BLaER1 (cell line): ENCODE measurements around the gene ARL8A.

Experiments
- H3K27ac ChIP-seq: shearing (Covaris generic); formaldehyde crosslinking; 2 replicates; pipeline ENCODE4 v1.8.1; 2022
- H3K27me3 ChIP-seq: shearing (Covaris generic); formaldehyde crosslinking; 2 replicates; pipeline ENCODE4 v1.8.1; 2022
- H3K36me3 ChIP-seq: shearing (Covaris generic); formaldehyde crosslinking; 2 replicates; pipeline ENCODE4 v1.8.1; 2022
- H3K4me1 ChIP-seq: shearing (Covaris generic); formaldehyde crosslinking; 2 replicates; pipeline ENCODE4 v1.8.1; 2022
- H3K4me2 ChIP-seq: shearing (Covaris generic); formaldehyde crosslinking; 2 replicates; pipeline ENCODE4 v1.8.1; 2022
- H3K4me3 ChIP-seq: shearing (Covaris generic); formaldehyde crosslinking; 2 replicates; pipeline ENCODE4 v1.8.1; 2022
- H3K9ac ChIP-seq: shearing (Covaris generic); formaldehyde crosslinking; 2 replicates; pipeline ENCODE4 v1.8.1; 2022
- H3K9me3 ChIP-seq: shearing (Covaris generic); formaldehyde crosslinking; 2 replicates; pipeline ENCODE4 v1.8.1; 2022
- H4K20me1 ChIP-seq: shearing (Covaris generic); formaldehyde crosslinking; 2 replicates; pipeline ENCODE4 v1.8.1; 2022
- Cebpa-rat ChIP-seq: shearing (Covaris generic); IDR thresholded peaks from 2 replicates; pipeline ENCODE4 v1.8.1; 2022

ARL8A gene

GRCh38 chr1:202105571-202106339 is 38.8 kb downstream of the ARL8A start:
- H3K4me3 ChIP-seq, result no peak overlapping the region
- no peaks in the 10 kb centered on the region for H3K36me3 ChIP-seq
- no peak overlapping the region for H3K9ac ChIP-seq
- no peak for TF ChIP-seq Cebpa-rat
- no peaks in the 10 kb centered on the region for H3K9me3 ChIP-seq
- no peaks in the 10 kb centered on the region for H3K27me3 ChIP-seq
- no peaks in the 10 kb centered on the region for H4K20me1 ChIP-seq
- H3K4me1 ChIP-seq, result no peaks in the 10 kb centered on the region
- no peak overlapping the region for H3K4me2 ChIP-seq
- H3K27ac ChIP-seq, result no peak overlapping the region

- H3K4me2 ChIP-seq, result no peak overlapping the region
- TF ChIP-seq Cebpa-rat, result no peak
- H3K4me3 ChIP-seq, result no peak overlapping the region
- H3K4me1 ChIP-seq, result no peaks in the 10 kb centered on the region
- H3K27ac ChIP-seq, result no peak overlapping the region
- H3K36me3 ChIP-seq, result no peaks in the 10 kb centered on the region
- H4K20me1 ChIP-seq, result no peaks in the 10 kb centered on the region
- H3K27me3 ChIP-seq, result no peaks in the 10 kb centered on the region
- H3K9ac ChIP-seq, result no peak overlapping the region
- H3K9me3 ChIP-seq, result no peaks in the 10 kb centered on the region
These were observed 40.5 kb downstream of the ARL8A start for GRCh38 chr1:202104073-202104472.

DNA sequence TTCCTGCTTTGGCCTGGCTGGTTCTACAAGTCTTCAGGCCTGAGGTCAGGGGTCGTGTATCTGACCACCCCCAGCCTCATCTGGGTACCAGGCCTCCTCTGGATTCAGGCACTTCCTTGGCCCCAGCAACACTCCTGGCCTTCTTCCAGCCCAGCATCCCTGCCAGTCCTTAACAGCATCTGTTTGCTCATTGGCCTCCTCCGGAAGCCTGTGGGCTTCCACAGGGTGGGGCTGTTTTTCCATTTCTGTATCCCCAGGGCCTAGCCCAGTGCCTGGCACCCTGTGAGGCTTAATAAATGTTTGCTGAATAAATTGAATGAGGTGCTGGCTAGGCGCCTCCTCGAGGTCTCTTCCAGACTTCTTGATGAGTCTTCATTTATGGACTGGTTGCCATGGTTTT is 43.4 kb downstream of the ARL8A start:
- no peaks in the 10 kb centered on the region for H3K4me1 ChIP-seq
- no peaks in the 10 kb centered on the region for H4K20me1 ChIP-seq
- H3K4me3 ChIP-seq, result no peak overlapping the region
- no peak overlapping the region for H3K4me2 ChIP-seq
- no peak for TF ChIP-seq Cebpa-rat
- H3K27ac ChIP-seq, result no peak overlapping the region
- H3K9ac ChIP-seq, result no peak overlapping the region
- H3K27me3 ChIP-seq, result no peaks in the 10 kb centered on the region
- no peaks in the 10 kb centered on the region for H3K9me3 ChIP-seq
- H3K36me3 ChIP-seq, result no peaks in the 10 kb centered on the region

DNA sequence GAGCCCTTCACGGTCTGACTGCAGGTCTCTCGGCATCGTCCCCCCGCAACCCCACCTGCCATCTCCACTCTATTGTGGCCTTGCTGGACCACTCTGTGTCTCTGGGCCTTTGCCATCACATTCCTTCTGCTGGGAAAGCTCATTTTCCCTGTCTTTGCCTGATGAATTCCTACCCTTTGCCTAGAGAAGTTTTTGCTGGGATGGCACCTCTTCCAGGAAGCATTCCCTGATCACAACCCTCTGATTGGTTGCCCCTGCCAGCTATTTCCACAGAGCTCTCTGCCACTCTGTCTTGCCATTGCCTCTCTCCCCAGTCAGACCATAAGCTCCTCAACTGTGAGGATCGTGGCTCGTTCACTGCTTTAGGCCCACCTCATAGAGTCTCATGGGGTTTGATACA is 50.7 kb downstream of the ARL8A start:
- H3K27me3 ChIP-seq, result no peaks in the 10 kb centered on the region
- no peak overlapping the region for H3K9ac ChIP-seq
- H3K9me3 ChIP-seq, result no peaks in the 10 kb centered on the region
- no peaks in the 10 kb centered on the region for H3K4me1 ChIP-seq
- no peaks in the 10 kb centered on the region for H4K20me1 ChIP-seq
- no peak overlapping the region for H3K4me3 ChIP-seq
- no peak overlapping the region for H3K27ac ChIP-seq
- no peak overlapping the region for H3K4me2 ChIP-seq
- TF ChIP-seq Cebpa-rat, result no peak
- H3K36me3 ChIP-seq, result no peaks in the 10 kb centered on the region

- H3K9me3 ChIP-seq, result no peaks in the 10 kb centered on the region
- no peaks in the 10 kb centered on the region for H3K4me1 ChIP-seq
- no peak overlapping the region for H3K27ac ChIP-seq
- H4K20me1 ChIP-seq, result no peaks in the 10 kb centered on the region
- H3K36me3 ChIP-seq, result no peaks in the 10 kb centered on the region
- H3K4me3 ChIP-seq, result no peak overlapping the region
- no peaks in the 10 kb centered on the region for H3K27me3 ChIP-seq
- TF ChIP-seq Cebpa-rat, result no peak
- H3K9ac ChIP-seq, result no peak overlapping the region
- H3K4me2 ChIP-seq, result no peak overlapping the region
These were observed 53.5 kb downstream of the ARL8A start for GRCh38 chr1:202090994-202091393.

- no peak for TF ChIP-seq Cebpa-rat
- no peak overlapping the region for H3K27ac ChIP-seq
- H3K9ac ChIP-seq, result no peak overlapping the region
These were observed 56.3 kb downstream of the ARL8A start for GRCh38 chr1:202088206-202088605.

GRCh38 chr1:202086579-202087350 is 57.8 kb downstream of the ARL8A start:
- Histone ChIP-seq H3K36me3 (no peaks in the 10 kb centered on the region), H4K20me1 (no peaks in the 10 kb centered on the region), H3K9ac (no peak overlapping the region), H3K4me2 (no peak overlapping the region), H3K27ac (no peak overlapping the region), H3K27me3 (no peaks in the 10 kb centered on the region), H3K9me3 (no peaks in the 10 kb centered on the region), H3K4me3 (no peak overlapping the region), H3K4me1 (no peaks in the 10 kb centered on the region)
- no peak for TF ChIP-seq Cebpa-rat

More at GRCh38 chr1:202088206-202088605, 56.3 kb downstream of the ARL8A start:
- no peak overlapping the region for H3K4me3 ChIP-seq
- H3K36me3 ChIP-seq, result no peaks in the 10 kb centered on the region
- no peaks in the 10 kb centered on the region for H3K9me3 ChIP-seq
- no peaks in the 10 kb centered on the region for H3K4me1 ChIP-seq
- no peaks in the 10 kb centered on the region for H4K20me1 ChIP-seq
- H3K4me2 ChIP-seq, result no peak overlapping the region
- no peaks in the 10 kb centered on the region for H3K27me3 ChIP-seq

- H4K20me1 ChIP-seq, result no peaks in the 10 kb centered on the region
- no peaks in the 10 kb centered on the region for H3K4me1 ChIP-seq
- no peak overlapping the region for H3K4me2 ChIP-seq
- H3K4me3 ChIP-seq, result no peak overlapping the region
- H3K9ac ChIP-seq, result no peak overlapping the region
- H3K9me3 ChIP-seq, result no peaks in the 10 kb centered on the region
- H3K36me3 ChIP-seq, result no peaks in the 10 kb centered on the region
- no peak overlapping the region for H3K27ac ChIP-seq
- no peak for TF ChIP-seq Cebpa-rat
- no peaks in the 10 kb centered on the region for H3K27me3 ChIP-seq
These were observed 58.7 kb downstream of the ARL8A start for GRCh38 chr1:202085682-202086373.

- no peak overlapping the region for H3K27ac ChIP-seq
- H3K9ac ChIP-seq, result no peak overlapping the region
- no peaks in the 10 kb centered on the region for H3K9me3 ChIP-seq
- no peak overlapping the region for H3K4me2 ChIP-seq
- H3K36me3 ChIP-seq, result no peaks in the 10 kb centered on the region
- H3K4me3 ChIP-seq, result no peak overlapping the region
- H4K20me1 ChIP-seq, result no peaks in the 10 kb centered on the region
- TF ChIP-seq Cebpa-rat, result no peak
- no peaks in the 10 kb centered on the region for H3K4me1 ChIP-seq
- no peaks in the 10 kb centered on the region for H3K27me3 ChIP-seq
These were observed 59.5 kb downstream of the ARL8A start for GRCh38 chr1:202084791-202085681.
